Natural killer cell treated with Interleukin-12 subunit alpha and Interleukin-12 subunit beta and Interleukin-15 and Interleukin-18, amount 100 ng/mL, for 72 hours (primary cell): ENCODE measurements around the gene KCNH1. TPM values are rescaled to one million over a fixed set of nuclear protein-coding genes. Genes with fewer than 3 reads are reported as not detected.

Experiments
- ATAC-seq, 2 donors: fragments of 150-1000 bp; cut with Tn5 transposase in 1 of 2; sonication (Bioruptor Pico), chemical (Tn5 transposase) in 1 of 2; 2 replicates each; pipeline ENCODE4 v1.10.0; 2021
- DNase-seq: peaks from one replicate; pipeline ENCODE4 v3.0.0; 2022; ENCODE audit warnings: low spot score
- H3K27ac Mint-ChIP-seq, 2 donors: 1 replicate in 1 of 2; 2 replicates in 1 of 2; pipeline ENCODE4 v1.8.0; 2022; ENCODE audit warnings: mixed read lengths in 2 of 2, mild to moderate bottlenecking in 1 of 2, moderate library complexity in 1 of 2
- H3K27me3 Mint-ChIP-seq, 2 donors: 1 replicate in 1 of 2; 2 replicates in 1 of 2; pipeline ENCODE4 v1.8.0; 2022; ENCODE audit warnings: mixed read lengths in 2 of 2
- H3K36me3 Mint-ChIP-seq: one replicate; pipeline ENCODE4 v1.8.0; 2022; ENCODE audit warnings: mixed read lengths
- H3K4me1 Mint-ChIP-seq, 2 donors: 1 replicate in 1 of 2; 2 replicates in 1 of 2; pipeline ENCODE4 v1.8.0; 2022; ENCODE audit warnings: low read depth in 2 of 2, mixed read lengths in 2 of 2, mild to moderate bottlenecking in 1 of 2
- H3K4me3 Mint-ChIP-seq: one replicate; pipeline ENCODE4 v1.8.0; 2022; ENCODE audit warnings: mixed read lengths
- H3K9me3 Mint-ChIP-seq: 2 replicates; pipeline ENCODE4 v1.8.0; 2022; ENCODE audit warnings: mixed read lengths
- total RNA-seq, 2 donors: library from RNA; stranded (reverse); gene quantifications; one replicate each; pipeline ENCODE4 v1.2.3, GENCODE V29; 2022

Gene KCNH1
- total RNA-seq, 2 donors from 2014 or later, result not detected

DNA sequence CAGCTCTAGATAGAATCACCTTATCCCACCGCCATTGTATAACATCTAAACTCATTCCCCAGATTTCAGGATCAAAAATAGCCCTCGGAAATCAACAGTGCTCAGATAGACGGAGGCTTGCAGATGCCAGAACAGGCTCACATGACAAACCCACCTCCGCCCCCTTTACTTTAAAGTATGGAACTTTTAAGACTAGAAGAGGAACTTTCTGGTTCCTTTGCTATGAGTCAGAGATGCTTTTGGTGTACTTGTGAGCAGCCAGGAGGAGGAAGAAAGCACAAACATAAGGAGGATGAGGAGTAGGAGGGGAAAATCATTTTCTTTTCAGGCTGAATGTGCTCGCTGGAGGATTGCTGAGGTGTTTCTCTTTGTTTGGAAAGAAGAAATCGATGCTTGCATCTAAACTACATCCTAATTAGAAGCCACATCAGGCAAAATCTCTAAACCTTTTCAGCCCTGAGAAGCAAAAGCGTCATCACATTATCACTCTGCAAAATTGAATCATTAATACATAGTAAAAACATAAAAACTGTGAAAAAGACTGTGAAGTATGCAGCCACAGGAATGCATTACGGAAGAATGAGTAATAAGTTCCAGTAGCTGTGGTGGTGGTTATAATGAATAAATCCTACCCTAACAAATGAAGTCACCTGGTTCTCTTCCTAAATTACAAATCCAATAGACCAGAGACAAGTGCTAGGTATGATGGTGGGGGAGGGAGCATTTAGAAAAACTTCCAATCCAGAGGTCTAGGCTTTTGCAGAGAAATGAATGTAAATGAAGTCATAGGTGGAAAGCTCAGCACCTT lies 251.3 kb downstream of the KCNH1 start:
- no peaks in the 10 kb centered on the region for H3K4me1 Mint-ChIP-seq
- H3K9me3 Mint-ChIP-seq, result peaks cover 8% of the 10 kb centered on the region
- ATAC-seq, result no peak
- DNase-seq, result no peak
- H3K27ac Mint-ChIP-seq, result no peak overlapping the region
- peaks cover 8 to 31% of the 10 kb centered on the region in 2 donors for H3K27me3 Mint-ChIP-seq
- H3K36me3 Mint-ChIP-seq, result peaks cover 9% of the 10 kb centered on the region
- H3K4me3 Mint-ChIP-seq, result no peak overlapping the region

DNA sequence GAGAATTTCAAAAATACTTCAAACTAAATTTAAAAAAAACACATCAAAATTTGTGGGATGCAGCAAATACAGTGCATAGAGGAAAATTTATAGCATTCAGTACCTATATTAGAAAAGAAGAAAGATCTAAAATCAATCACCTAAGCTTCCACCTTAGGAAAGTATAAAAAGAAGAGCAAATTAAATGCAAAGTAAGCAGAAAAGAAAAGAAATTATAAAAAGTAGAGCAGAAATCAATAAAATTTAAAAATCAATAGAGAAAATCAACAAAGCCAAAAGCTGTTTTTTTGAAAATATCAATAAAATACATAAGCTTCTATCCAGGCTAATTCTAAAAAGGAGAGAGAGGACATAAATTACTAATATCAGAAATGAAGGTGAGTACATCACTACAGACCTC lies 255.4 kb downstream of the KCNH1 start:
- Mint-ChIP-seq H3K27ac (no peak overlapping the region), H3K4me1 (no peaks in the 10 kb centered on the region), H3K4me3 (no peak overlapping the region), H3K9me3 (no peaks in the 10 kb centered on the region), H3K27me3 (peaks cover 3 to 25% of the 10 kb centered on the region in 2 donors), H3K36me3 (peaks cover 4% of the 10 kb centered on the region)
- ATAC-seq (no peak), DNase-seq (no peak)

DNA sequence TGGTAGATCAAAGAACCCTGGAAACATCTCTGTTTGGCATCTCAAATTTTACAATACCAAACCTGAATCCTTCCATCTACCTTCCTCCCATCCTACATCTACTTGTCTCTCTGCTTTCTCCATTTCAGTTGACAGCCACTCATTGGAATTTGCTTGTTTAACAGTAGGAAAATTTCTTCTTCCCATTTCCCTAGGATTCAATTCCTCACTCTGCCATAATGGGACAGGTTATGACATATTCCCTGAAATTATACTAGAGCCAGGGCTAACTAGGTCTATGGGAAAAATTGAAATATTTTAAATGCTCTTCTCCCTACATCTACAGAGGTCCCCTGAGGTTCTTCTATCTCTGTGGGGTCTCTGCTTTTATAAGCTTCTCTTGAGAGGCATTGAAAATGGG lies 257.7 kb downstream of the KCNH1 start:
- peaks cover 4% of the 10 kb centered on the region for H3K36me3 Mint-ChIP-seq
- no peak overlapping the region for H3K4me3 Mint-ChIP-seq

DNA sequence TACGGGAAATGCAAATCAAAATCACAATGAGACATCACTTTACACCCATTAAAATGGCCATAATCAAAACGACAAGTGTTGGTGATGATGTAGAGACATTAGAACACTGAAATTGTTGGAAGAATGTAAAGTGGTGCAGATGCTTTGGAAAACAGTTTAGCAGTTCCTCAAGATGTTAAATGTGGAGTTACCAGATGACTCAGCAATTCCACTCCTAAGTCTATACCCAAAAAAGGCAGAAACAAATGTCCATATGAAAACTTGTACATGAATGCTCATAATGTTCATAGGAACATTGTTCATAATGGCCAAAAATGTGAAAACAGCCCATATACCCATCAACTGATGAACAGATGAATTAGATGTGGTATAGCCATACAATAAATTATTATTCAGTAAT lies 267.4 kb downstream of the KCNH1 start:
- H3K27me3 Mint-ChIP-seq, result peaks cover 0 to 9% of the 10 kb centered on the region in 2 donors
- ATAC-seq (no peak), DNase-seq (no peak)
- no peak overlapping the region for H3K27ac Mint-ChIP-seq
- H3K4me1 Mint-ChIP-seq, result no peaks in the 10 kb centered on the region
- H3K4me3 Mint-ChIP-seq, result no peak overlapping the region
- H3K36me3 Mint-ChIP-seq, result peaks cover 12% of the 10 kb centered on the region
- peaks cover 8% of the 10 kb centered on the region for H3K9me3 Mint-ChIP-seq

More for the DNA sequence above, 257.7 kb downstream of the KCNH1 start:
- ATAC-seq, result no peak
- no peak for DNase-seq
- Mint-ChIP-seq H3K9me3 (no peaks in the 10 kb centered on the region), H3K27me3 (peaks cover 3 to 25% of the 10 kb centered on the region in 2 donors), H3K27ac (no peak overlapping the region), H3K4me1 (no peaks in the 10 kb centered on the region)

DNA sequence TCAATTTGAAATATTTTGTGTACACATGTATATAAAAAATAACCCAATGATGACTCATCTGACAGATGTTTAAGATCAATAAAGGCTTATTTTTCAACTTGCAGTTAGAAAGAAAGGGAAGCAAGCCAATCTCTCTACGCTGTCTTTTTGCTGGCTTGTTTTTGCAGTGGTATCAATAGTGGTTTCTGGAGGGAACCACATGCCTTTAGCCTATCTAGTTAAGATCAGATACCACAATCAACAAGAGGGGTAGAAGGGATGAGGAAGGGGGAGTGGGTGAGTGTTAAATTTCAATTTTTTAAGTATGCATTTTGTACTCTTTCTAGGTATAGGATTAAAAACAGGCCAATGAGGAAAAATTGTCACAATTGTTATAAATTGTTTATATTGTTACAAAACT lies 276.2 kb downstream of the KCNH1 start:
- DNase-seq (no peak), ATAC-seq (no peak)
- no peaks in the 10 kb centered on the region for H3K4me1 Mint-ChIP-seq
- peaks cover 0 to 8% of the 10 kb centered on the region in 2 donors for H3K27me3 Mint-ChIP-seq
- H3K27ac Mint-ChIP-seq, result no peak overlapping the region
- no peaks in the 10 kb centered on the region for H3K9me3 Mint-ChIP-seq
- no peak overlapping the region for H3K4me3 Mint-ChIP-seq
- H3K36me3 Mint-ChIP-seq, result no peaks in the 10 kb centered on the region

DNA sequence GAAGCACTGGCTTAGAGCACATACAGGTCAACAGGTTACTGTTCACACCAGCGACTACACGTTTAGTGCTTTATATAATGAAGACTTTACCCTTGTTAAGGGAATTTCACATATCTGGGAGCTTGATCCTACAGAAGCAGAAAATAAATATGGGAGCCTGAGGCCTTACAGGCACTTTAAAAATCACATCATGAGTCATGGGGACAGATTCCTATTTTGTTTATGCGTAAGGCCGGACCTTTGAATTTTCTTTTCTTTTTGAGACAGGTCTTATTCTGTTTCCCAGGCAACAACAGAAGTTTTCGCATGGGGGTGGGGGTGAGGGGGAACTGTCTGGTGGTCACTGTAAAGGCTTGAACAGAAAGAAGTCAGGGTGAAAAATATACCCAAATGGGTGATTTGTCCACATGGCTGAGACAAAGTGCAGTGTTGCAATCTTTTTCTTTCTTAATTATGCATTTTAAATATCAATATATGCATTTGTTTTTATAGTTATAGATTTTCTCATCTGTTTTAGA lies 276.7 kb downstream of the KCNH1 start:
- ATAC-seq, result no peak

DNA sequence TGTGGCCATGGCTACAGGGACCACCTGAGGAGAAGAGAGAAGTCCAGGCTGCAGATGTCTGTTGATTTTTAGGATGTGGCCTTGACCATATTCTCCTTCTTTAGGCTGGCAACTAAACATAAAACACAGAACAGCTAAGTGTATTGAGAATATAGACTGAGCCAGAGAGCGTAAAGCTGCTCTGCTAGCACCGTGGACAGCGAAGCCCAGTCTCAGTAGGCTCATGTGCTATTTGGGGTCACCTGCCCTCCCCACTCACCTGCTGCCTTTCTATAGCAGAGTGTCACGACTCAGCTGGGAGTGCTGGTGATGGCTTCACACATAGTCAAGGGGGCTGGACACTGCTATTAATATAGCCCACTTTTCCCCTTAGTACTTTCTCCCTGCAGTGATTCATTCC lies 278.5 kb downstream of the KCNH1 start:
- H3K4me3 Mint-ChIP-seq, result no peak overlapping the region
- DNase-seq (no peak), ATAC-seq (peak in 1 of 2 donors; percentile 24)
- H3K27me3 Mint-ChIP-seq, result peaks cover 0 to 8% of the 10 kb centered on the region in 2 donors
- H3K36me3 Mint-ChIP-seq, result no peaks in the 10 kb centered on the region
- H3K4me1 Mint-ChIP-seq, result no peaks in the 10 kb centered on the region
- no peak overlapping the region for H3K27ac Mint-ChIP-seq
- H3K9me3 Mint-ChIP-seq, result no peaks in the 10 kb centered on the region

More for the DNA sequence above, 276.7 kb downstream of the KCNH1 start:
- H3K4me1 Mint-ChIP-seq, result no peaks in the 10 kb centered on the region
- H3K27ac Mint-ChIP-seq, result no peak overlapping the region
- no peak overlapping the region for H3K4me3 Mint-ChIP-seq
- H3K9me3 Mint-ChIP-seq, result no peaks in the 10 kb centered on the region
- DNase-seq, result no peak
- H3K27me3 Mint-ChIP-seq, result peaks cover 0 to 8% of the 10 kb centered on the region in 2 donors
- H3K36me3 Mint-ChIP-seq, result no peaks in the 10 kb centered on the region

DNA sequence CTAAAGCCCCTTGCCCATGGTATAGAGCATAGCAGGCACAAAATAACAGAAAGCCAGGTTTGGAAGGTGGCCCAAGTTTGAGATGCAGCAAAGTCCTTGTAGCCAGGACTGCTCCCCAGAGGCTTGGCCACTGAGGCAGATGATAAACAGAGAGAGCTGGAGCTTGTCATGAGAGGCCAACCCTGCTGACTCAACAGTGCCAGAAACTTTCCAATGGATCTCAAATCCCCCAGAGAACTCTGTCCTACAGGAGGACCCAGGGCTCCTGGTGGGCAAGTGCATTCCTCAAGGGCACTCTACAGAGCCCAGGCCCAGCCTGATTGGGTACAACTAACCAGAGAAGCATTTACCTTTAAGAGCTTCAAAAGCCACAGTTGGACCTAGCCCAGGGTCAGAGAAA lies 280.7 kb downstream of the KCNH1 start:
- ATAC-seq (peak in 1 of 2 donors; percentile 6), DNase-seq (no peak)
- no peaks in the 10 kb centered on the region for H3K9me3 Mint-ChIP-seq
- H3K27ac Mint-ChIP-seq, result no peak overlapping the region
- H3K4me3 Mint-ChIP-seq, result no peak overlapping the region
- no peaks in the 10 kb centered on the region for H3K27me3 Mint-ChIP-seq
- H3K36me3 Mint-ChIP-seq, result no peaks in the 10 kb centered on the region
- H3K4me1 Mint-ChIP-seq, result no peaks in the 10 kb centered on the region

DNA sequence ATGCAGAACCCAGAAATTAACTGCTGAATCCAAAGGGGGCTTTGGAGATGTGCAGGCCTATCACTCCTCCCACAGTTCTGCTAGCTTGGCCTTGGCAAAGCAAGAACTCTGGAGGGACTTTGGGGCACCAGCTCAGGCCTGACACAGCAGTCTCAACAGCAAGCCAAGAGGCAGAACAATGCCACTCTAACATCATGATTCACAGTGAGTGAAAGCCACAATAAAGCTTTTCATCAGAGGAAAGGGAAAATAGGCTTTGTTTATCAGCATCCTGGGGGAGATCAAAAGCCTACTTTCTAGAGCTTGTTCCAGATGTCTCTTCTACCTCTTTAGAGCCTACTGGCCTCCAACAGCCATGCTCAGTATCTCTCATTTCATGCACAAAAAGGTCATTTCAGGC lies 283.4 kb downstream of the KCNH1 start:
- Mint-ChIP-seq H3K36me3 (no peaks in the 10 kb centered on the region), H3K4me1 (no peaks in the 10 kb centered on the region), H3K4me3 (no peak overlapping the region), H3K27ac (no peak overlapping the region), H3K9me3 (no peaks in the 10 kb centered on the region), H3K27me3 (no peaks in the 10 kb centered on the region)
- DNase-seq (no peak), ATAC-seq (no peak)

DNA sequence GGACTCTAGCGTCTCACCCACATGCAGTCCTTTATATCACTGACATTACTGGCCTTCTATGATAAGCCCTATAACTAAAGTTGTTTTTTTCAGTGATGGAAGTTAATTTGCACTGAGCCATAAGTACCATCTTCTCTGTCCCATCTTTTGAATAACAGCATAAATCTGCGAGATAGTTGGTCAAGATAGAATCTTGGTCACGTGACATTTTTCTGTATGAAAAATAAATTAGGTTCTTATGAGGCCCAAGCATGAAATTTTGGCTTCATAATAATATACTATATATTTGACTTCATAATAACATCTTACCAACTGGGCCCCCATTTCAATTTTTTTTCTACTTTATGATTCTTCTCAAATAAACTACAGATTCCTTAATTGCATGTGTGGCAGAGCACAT lies 285.5 kb downstream of the KCNH1 start:
- peaks cover 4% of the 10 kb centered on the region for H3K36me3 Mint-ChIP-seq
- peaks cover 3% of the 10 kb centered on the region for H3K9me3 Mint-ChIP-seq
- no peak for DNase-seq
- H3K4me3 Mint-ChIP-seq, result no peak overlapping the region
- no peak for ATAC-seq
- peaks cover 0 to 6% of the 10 kb centered on the region in 2 donors for H3K27me3 Mint-ChIP-seq
- no peak overlapping the region for H3K27ac Mint-ChIP-seq
- no peaks in the 10 kb centered on the region for H3K4me1 Mint-ChIP-seq

DNA sequence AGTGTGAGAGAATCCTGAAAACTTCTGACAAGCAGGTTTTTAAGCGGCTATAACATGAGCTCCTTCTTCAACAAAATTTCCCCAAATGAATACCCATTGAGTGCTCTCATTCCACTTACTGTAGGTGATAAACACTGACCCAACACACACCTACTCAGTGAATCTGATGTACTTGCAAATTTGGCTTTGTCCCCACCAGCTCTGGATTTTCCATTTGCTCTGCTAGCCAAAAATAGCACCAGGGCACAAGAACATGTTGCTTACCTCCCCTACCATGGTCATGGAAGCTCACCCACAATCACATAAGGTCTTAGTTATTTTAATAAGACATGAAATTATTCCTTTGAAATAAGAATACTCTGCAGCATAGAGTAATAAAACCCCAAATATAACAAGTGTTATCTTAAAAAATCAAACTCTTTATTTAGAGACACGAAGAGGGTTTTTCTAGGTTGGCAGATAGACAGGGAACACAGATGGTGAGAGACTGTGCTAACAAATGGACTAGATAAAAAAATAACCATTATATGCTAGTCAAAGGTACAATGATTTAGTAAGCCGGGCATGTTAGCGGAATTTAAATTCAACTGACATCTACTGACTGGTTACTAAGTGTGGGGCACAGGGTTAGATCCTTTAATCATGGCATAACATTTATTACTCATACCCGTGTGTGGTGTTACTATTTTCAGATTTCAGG lies 291.9 kb downstream of the KCNH1 start:
- Mint-ChIP-seq H3K27me3 (peaks cover 2 to 15% of the 10 kb centered on the region in 2 donors), H3K36me3 (peaks cover 4% of the 10 kb centered on the region), H3K4me1 (no peaks in the 10 kb centered on the region), H3K27ac (no peak overlapping the region), H3K4me3 (no peak overlapping the region), H3K9me3 (peaks cover 3% of the 10 kb centered on the region)
- ATAC-seq, result no peak
- DNase-seq, result no peak

DNA sequence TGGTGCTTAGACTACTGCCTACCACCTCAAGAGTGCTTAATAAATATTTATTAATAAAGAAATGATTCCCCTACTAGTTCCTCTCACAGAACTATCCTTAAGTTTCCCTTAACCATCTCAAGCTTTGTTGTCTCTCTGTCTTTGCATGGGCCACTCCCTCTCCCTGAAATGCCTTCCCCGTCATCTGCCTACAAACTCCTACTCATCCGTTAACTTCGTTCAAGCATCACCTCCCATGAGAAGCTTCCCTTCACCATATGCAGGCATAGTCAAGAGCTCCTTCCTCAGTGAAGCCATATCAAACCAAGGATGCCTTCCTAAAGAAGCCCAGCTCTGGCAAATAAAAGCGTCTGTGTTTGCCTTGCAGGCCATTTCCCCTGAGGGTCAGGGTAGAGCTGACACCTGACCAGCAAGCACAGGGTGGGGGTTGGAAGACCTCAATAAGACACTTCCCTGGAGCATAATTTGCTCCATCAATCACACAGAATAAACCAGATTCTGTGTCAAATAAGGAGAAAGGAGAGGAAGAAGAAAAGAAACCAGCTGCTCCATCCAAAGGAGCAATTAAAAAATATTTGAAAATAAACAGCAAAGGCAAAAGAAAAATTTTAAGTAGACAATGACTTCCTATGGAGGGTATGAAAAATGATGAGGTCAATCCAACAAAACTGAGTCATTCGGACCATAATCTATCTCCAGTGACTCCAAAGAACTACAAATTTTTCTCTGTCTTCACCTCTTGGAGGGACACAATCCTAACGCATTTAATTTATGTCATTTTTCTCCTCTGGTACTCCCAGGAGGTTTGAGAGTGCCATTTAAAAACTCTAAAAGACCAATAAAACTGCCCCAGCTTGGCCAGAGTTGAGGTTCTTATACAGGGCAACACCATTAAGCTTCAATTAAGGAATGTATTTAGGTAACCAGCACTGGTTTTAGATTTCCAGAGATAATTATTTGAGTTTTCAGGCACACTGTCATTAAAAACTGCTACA lies 303.6 kb downstream of the KCNH1 start:
- peaks cover 0 to 21% of the 10 kb centered on the region in 2 donors for H3K27me3 Mint-ChIP-seq
- DNase-seq (no peak), ATAC-seq (no peak)
- H3K27ac Mint-ChIP-seq, result no peak overlapping the region
- no peaks in the 10 kb centered on the region for H3K4me1 Mint-ChIP-seq
- H3K4me3 Mint-ChIP-seq, result no peak overlapping the region
- no peaks in the 10 kb centered on the region for H3K9me3 Mint-ChIP-seq
- H3K36me3 Mint-ChIP-seq, result no peaks in the 10 kb centered on the region

DNA sequence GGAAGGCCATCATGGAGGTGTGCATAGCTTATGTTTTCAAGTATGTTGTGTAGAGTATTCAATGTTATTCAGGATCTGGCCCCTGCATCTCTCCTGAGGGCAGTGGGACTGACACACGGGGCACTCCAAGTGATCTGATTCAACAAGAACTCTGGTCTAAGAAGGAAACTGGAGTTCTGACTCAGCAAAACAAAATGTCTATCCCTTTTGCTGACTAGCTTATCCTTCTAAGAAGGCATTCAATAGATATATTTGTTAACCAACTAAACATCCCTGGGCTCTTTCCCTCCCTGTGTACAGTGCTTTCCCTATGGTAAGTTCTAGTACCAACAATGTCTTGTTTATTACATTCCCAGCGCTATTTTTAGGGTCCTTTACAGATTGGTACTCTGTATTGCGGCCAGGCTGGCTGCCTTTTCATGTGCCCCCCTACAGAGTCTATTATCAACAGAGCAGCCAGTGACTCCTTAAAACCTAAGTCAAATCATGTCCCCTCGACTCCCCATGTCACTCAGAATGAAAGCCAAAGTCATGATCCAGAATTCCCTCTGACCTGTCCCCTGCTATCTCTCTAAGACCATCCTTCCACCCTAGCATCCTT lies 304.9 kb downstream of the KCNH1 start:
- H3K36me3 Mint-ChIP-seq, result no peaks in the 10 kb centered on the region
- H3K4me1 Mint-ChIP-seq, result no peaks in the 10 kb centered on the region
- H3K27ac Mint-ChIP-seq, result no peak overlapping the region

More for the DNA sequence above, 304.9 kb downstream of the KCNH1 start:
- ATAC-seq, result no peak
- Mint-ChIP-seq H3K9me3 (no peaks in the 10 kb centered on the region), H3K27me3 (peaks cover 0 to 21% of the 10 kb centered on the region in 2 donors), H3K4me3 (no peak overlapping the region)
- no peak for DNase-seq
